ENCODE measurements around the gene SLC30A7.

Gene SLC30A7

DNA sequence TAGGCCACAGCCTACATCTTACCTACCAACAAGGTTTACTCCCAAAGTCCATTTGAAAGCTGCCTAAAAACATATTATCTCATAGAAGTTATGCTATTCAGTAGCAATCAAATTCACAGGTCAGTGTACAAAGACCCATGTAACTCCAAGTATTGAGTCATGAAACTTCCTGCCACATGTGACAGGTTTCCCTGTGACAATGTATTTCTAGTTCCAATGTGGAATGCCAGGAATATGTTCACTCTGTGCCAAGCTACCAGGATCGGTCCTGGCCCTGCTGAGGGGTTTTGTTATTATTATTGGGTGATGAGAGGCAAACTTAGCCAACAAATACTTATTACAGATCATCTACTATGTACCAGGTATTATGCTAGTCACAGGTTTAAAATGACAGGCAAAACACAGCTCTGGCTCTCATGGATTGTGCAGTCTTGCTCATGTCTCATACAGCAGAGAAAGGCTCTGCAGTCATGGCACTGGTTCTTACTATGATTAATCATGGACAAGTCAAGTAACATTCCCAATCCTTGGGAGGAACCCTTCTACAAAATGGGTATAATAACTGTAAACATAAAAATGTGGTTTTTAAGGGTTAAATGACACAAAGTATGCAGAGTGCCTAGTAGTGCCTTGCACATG, 107.2 kb downstream of the SLC30A7 start:
- H3K36me3 Mint-ChIP-seq (ENCODE audit: low read depth), result peaks cover 63% of the 10 kb centered on the region
- no peak overlapping the region for H3K4me3 Mint-ChIP-seq
- no peak overlapping the region for H3K27ac Mint-ChIP-seq
- H3K9me3 Mint-ChIP-seq, result no peaks in the 10 kb centered on the region
- no peaks in the 10 kb centered on the region for H3K27me3 Mint-ChIP-seq
- H3K4me1 Mint-ChIP-seq (ENCODE audit: low read depth), result peaks cover 55% of the 10 kb centered on the region

DNA sequence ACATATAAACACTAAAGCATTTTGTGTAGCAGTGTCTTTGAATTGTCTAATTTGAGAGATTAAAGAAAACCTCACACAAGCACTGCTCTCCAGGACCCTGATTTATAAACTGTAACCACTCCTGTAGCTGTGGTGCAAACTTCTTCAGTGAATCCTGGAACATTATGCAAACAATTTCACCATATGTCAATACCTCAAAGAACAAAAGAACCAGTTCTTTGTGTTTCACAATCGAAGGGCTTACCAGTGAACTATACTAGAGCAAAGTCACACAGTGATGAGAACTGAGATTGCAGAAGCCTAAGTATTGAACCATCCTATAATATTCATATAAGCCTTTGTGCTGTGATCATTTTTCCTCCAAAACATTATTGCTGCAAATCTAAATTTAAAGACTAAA, 108.2 kb downstream of the SLC30A7 start:
- peaks cover 55% of the 10 kb centered on the region for H3K4me1 Mint-ChIP-seq (ENCODE audit: low read depth)
- H3K36me3 Mint-ChIP-seq (ENCODE audit: low read depth), result peaks cover 63% of the 10 kb centered on the region
- no peak overlapping the region for H3K4me3 Mint-ChIP-seq
- H3K9me3 Mint-ChIP-seq, result no peaks in the 10 kb centered on the region
- H3K27ac Mint-ChIP-seq, result no peak overlapping the region
- no peaks in the 10 kb centered on the region for H3K27me3 Mint-ChIP-seq

DNA sequence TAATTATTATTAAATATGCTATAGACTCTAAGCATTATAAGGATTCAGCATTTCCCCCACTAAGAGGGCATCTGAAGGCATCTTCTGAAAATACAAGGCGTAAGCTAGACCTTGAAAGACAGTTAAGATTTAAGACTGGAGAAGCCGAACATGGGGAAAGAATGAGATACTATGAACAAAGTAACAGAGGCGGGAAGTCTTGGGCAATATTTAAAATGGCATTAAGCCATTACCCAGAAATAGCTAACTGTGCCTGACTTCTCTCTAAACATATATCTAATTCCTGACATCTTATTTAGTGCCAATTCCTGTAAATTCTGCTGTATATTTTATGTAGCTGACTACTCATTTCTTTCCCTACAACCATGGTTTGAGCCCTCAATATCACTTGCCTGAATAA, 108.8 kb downstream of the SLC30A7 start:
- no peak overlapping the region for H3K27ac Mint-ChIP-seq
- peaks cover 66% of the 10 kb centered on the region for H3K36me3 Mint-ChIP-seq (ENCODE audit: low read depth)
- peaks cover 55% of the 10 kb centered on the region for H3K4me1 Mint-ChIP-seq (ENCODE audit: low read depth)
- no peaks in the 10 kb centered on the region for H3K9me3 Mint-ChIP-seq
- no peak overlapping the region for H3K4me3 Mint-ChIP-seq
- no peaks in the 10 kb centered on the region for H3K27me3 Mint-ChIP-seq

DNA sequence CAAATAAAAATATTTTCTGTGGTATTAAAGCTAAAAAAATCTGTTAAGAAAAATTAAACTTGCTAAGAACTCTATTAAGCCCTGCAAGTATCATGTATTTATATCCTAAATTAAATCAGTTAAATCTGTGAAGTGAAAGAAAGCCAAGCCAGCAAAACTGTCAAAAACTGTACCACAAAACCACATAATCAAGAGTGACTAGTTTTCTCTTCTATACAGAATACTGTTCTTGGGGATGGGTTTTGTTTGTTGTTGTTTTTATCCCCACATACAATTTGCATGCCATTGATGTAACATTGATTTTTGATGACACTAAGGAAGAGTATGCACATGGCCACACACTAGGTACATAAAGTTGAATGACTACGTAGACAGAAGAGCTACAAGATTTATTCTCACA, 109.3 kb downstream of the SLC30A7 start:
- peaks cover 3% of the 10 kb centered on the region for H3K9me3 Mint-ChIP-seq
- H3K27me3 Mint-ChIP-seq, result no peaks in the 10 kb centered on the region
- peaks cover 67% of the 10 kb centered on the region for H3K36me3 Mint-ChIP-seq (ENCODE audit: low read depth)
- H3K4me1 Mint-ChIP-seq (ENCODE audit: low read depth), result peaks cover 55% of the 10 kb centered on the region
- no peak overlapping the region for H3K4me3 Mint-ChIP-seq
- no peak overlapping the region for H3K27ac Mint-ChIP-seq

DNA sequence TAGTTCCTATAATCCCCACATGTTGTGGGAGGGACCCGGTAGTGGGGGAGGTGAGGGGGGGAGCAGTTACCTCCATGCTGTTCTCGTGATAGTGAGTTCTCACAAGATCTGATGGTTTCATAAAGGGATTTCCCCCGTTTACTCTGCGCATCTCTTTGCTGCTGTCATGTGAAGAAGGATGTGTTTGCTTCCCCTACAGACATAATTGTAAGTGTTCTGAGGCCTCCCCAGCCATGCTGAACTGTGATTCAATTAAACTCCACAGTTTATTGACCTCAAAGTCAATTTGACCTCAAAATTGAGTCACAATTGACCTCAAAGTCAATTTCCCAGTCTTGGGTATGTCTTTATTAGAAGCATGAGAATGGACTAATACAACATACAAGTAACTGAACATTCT, 110.0 kb downstream of the SLC30A7 start:
- Mint-ChIP-seq H3K36me3 (ENCODE audit: low read depth) (peaks cover 67% of the 10 kb centered on the region), H3K4me3 (peak overlapping the region; percentile 24), H3K27ac (peak overlapping the region; percentile 78)

DNA sequence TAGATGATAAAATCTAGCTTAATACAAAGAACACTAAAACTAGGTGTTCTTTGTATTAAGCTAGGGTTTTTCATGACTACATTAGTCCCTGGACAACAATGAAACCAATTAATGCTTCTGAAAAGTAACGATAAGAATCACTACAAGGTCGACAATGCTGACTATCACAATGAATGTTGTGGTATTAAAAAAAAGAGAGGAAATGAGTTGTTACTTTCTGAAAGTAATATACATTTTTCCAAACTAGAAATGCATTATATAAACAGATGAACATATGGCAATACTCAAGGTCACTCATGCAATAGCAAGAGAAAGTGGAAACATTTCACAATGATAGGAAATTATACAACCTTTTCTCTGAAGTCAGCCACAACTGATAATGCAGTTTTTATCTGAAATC, 110.7 kb downstream of the SLC30A7 start:
- Mint-ChIP-seq H3K27me3 (no peaks in the 10 kb centered on the region), H3K4me1 (ENCODE audit: low read depth) (peaks cover 55% of the 10 kb centered on the region), H3K9me3 (peaks cover 10% of the 10 kb centered on the region), H3K36me3 (ENCODE audit: low read depth) (peaks cover 62% of the 10 kb centered on the region), H3K27ac (peak overlapping the region; percentile 78), H3K4me3 (peak overlapping the region; percentile 34)

More for the DNA sequence above, 110.0 kb downstream of the SLC30A7 start:
- no peaks in the 10 kb centered on the region for H3K27me3 Mint-ChIP-seq
- H3K9me3 Mint-ChIP-seq, result peaks cover 10% of the 10 kb centered on the region
- H3K4me1 Mint-ChIP-seq (ENCODE audit: low read depth), result peaks cover 55% of the 10 kb centered on the region

DNA sequence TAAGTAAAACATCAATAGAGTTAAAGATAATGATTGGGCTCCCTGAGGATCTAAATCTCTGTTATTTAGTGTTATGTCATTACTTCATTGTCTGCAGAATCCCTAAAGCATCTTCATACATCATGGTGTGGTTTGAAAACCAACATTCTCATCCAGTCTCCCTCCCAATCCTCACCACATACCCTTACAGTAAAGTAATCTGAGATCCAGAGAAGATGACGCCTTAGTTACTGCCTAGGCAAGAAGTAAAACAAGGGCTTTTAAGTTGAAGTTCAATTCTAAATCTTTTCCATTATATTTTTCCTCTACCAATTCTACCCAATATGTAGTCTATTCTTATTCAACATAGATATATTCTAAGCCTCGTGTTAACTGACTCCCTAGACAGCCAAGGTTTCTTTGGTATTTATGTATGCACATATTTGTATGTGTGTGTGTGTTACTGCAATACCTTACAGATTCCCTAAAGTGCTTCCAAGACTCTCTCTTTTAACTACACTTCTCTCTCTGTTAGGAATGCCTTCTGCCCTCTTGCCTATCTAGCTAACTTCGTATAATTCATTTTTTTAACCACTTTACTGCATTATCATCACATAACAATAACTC, 112.4 kb downstream of the SLC30A7 start:
- Mint-ChIP-seq H3K4me1 (ENCODE audit: low read depth) (peaks cover 40% of the 10 kb centered on the region), H3K4me3 (no peak overlapping the region)

DNA sequence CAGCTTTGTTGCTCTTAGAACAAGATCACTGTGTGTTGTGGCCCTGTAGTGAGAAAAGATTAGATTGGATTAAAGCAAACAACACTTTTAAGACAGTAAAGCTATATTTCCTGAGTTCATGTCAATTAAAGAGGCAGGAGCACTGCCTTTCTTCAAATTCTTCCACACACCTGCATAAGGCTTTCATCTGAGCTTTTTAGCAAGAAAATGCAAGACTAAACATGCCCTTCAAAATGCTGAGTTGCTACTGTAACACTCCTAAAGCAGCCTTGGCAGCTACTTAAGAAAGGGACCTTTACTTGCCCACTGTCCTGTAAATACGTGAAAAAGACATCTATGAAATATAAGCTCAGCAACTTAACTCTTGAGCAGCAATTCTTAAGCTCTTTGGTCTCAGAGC, 117.9 kb downstream of the SLC30A7 start:
- Mint-ChIP-seq H3K36me3 (ENCODE audit: low read depth) (peaks cover 82% of the 10 kb centered on the region), H3K4me3 (no peak overlapping the region), H3K4me1 (ENCODE audit: low read depth) (peaks cover 13% of the 10 kb centered on the region), H3K27me3 (no peaks in the 10 kb centered on the region), H3K9me3 (peaks cover 10% of the 10 kb centered on the region), H3K27ac (no peak overlapping the region)

More for the DNA sequence above, 112.4 kb downstream of the SLC30A7 start:
- H3K9me3 Mint-ChIP-seq, result peaks cover 10% of the 10 kb centered on the region
- H3K27me3 Mint-ChIP-seq, result no peaks in the 10 kb centered on the region
- H3K36me3 Mint-ChIP-seq (ENCODE audit: low read depth), result peaks cover 65% of the 10 kb centered on the region
- H3K27ac Mint-ChIP-seq, result no peak overlapping the region

DNA sequence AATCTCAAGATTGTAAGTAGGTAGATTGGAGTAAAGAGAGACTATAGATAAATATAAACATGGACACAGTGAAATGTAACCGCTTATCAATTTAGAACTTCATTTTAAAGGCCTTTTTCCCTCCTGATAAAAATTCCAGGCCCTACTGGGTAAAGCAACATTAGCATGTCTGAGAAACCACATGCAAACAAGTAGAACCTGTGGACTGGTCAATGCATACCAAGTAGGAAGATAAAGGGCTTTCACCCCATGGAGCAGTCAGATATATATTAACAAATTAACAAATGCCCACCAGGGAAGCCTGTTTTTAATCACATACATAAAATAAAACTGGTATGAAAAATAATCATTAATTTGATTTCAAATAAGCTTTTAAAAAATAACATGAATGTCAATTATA, 121.6 kb downstream of the SLC30A7 start:
- Mint-ChIP-seq H3K9me3 (no peaks in the 10 kb centered on the region), H3K27ac (no peak overlapping the region), H3K4me1 (ENCODE audit: low read depth) (peaks cover 41% of the 10 kb centered on the region), H3K36me3 (ENCODE audit: low read depth) (peaks cover 88% of the 10 kb centered on the region), H3K27me3 (no peaks in the 10 kb centered on the region), H3K4me3 (no peak overlapping the region)

DNA sequence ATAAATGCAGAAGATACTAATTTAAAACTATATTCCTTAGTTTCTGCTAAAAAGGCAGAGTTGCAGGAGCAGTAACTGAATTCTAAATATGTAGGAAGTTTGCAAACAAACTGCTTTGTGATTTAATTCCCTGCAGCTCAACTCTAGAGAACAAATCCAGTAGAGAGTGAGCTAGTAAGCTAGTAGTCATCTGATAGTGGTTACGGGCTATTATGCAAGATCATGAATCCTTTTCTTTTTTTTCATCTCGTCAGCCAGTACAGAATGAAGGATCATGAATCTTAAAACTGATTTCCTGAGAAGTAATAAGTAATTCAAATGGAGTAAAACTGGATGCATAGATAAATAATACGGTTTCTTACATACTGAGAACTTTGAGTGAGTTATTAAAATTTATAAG, 126.4 kb downstream of the SLC30A7 start:
- H3K4me1 Mint-ChIP-seq (ENCODE audit: low read depth), result peaks cover 66% of the 10 kb centered on the region
- H3K9me3 Mint-ChIP-seq, result no peaks in the 10 kb centered on the region
- no peaks in the 10 kb centered on the region for H3K27me3 Mint-ChIP-seq
- H3K4me3 Mint-ChIP-seq, result peak overlapping the region; percentile 3
- peaks cover 73% of the 10 kb centered on the region for H3K36me3 Mint-ChIP-seq (ENCODE audit: low read depth)
- H3K27ac Mint-ChIP-seq, result no peak overlapping the region

DNA sequence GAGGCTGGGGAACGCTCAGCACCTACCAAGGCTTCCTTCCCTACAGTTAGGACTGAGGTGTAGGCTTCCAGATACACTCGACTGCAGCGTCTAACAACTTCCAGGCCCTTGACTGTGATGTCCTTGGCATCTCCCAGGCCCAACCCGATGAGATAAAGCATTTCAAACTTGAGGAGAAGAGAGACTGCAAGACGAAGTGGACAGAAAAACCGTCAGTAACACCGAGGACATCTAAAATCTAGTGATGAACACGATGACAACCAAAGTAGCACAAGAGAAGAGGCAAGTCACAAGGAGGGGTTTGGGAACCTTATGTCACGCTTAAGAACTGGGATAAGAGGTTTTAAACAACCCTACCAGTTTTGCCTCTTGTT, 129.4 kb downstream of the SLC30A7 start:
- Mint-ChIP-seq H3K4me3 (peak overlapping the region; percentile 99), H3K27me3 (no peaks in the 10 kb centered on the region), H3K9me3 (no peaks in the 10 kb centered on the region), H3K36me3 (ENCODE audit: low read depth) (peaks cover 80% of the 10 kb centered on the region), H3K4me1 (ENCODE audit: low read depth) (peaks cover 81% of the 10 kb centered on the region), H3K27ac (peak overlapping the region; percentile 98)

DNA sequence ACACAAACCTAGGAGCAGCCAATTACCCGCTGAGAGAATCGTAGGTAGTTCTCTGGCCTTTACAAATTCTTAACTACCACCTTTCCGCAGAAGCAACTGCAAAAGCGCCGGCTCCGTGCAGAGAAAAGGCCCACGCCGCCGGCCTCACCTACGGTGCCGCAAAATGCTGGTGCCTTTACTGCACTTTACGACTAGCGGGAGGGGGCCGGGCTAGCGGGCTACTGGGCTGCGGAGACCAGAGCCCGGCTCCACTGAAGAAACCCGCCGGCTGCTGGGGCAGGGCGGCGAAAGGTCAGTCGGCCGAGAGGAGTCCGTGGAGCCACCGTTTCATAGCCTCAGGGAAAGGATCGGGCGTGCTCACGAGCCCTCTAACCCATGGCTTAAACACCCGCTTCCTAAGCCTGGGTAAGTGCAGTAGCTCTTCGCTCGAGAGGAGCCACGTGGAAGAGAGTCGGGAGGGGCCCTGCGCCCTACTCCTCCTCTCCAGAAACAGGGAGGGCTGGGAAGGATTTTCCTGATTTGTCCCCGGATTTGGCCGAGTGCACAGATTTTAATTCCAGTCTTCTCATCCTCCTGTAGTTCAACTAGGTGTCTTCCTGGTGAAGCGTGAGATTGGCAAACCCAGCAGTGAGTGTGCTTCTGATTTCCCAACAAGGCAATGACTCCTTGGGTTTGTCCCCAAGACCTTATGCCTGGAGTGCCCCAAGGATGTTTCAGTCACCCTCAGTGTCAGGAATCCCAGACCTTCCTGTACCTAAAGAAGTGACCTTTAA, 130.0 kb downstream of the SLC30A7 start, which contains the start of gene DPH5:
Gene DPH5 (minus strand): TSS at position 128 of the 773 bp plus-strand sequence. CDS start 341 bp downstream, outside the sequence.
- Mint-ChIP-seq H3K4me3 (peak within 1 kb of the TSS; percentile 99), H3K4me1 (ENCODE audit: low read depth) (peaks cover 80% of the 10 kb centered on the region), H3K9me3 (no peaks in the 10 kb centered on the region), H3K27ac (peak within 1 kb of the TSS; percentile 98), H3K27me3 (no peaks in the 10 kb centered on the region), H3K36me3 (ENCODE audit: low read depth) (peaks cover 78% of the 10 kb centered on the region)

DNA sequence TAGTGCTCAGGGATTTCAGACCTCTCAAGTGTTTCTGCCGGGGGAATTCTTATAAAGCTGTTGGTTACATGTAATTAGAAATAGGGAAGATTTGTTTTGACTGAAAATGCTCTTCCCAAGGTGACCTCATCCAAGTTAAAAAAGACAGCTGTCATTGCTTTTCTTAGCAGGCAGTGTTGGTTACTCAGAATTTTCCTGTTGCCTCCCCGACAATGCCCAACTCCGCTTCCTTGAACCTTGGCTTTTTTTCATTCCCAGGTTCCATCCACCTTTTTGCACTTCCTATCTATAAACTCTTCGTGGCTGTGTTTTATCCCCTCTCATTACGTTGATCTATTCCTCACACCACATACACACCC, 130.5 kb downstream of the SLC30A7 start:
- Mint-ChIP-seq H3K4me1 (ENCODE audit: low read depth) (peaks cover 82% of the 10 kb centered on the region), H3K27ac (peak overlapping the region; percentile 98), H3K27me3 (no peaks in the 10 kb centered on the region), H3K4me3 (peak overlapping the region; percentile 99), H3K9me3 (no peaks in the 10 kb centered on the region), H3K36me3 (ENCODE audit: low read depth) (peaks cover 77% of the 10 kb centered on the region)

DNA sequence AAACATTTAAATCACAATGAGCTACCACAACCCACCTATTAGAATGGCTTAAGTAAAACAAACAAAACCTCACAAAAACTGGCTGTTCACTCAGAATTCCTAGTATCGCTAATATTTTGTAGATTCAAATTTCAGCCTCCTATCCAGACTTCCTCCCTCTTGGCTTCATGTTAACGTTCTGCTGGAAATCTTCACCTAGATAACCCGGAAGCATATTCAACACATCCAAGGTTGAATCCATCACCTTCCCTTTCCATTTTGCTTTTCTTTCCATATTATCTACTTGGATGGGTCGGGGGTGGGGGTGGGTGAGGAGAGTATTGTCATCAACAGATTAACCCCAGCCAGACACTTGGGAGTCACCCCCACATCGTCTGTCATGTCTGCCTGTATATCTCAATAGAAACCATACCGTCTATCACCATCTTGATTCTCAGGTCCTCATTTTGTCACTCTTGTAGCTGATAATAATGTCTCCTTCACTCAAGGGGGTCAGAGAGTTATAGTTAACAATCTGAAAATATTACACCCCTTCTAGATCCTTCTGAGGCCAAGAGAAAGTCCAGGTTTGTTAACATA, 131.4 kb downstream of the SLC30A7 start:
- H3K36me3 Mint-ChIP-seq (ENCODE audit: low read depth), result peaks cover 76% of the 10 kb centered on the region
- peaks cover 82% of the 10 kb centered on the region for H3K4me1 Mint-ChIP-seq (ENCODE audit: low read depth)
- peak overlapping the region; percentile 99 for H3K4me3 Mint-ChIP-seq
- H3K27me3 Mint-ChIP-seq, result no peaks in the 10 kb centered on the region
- H3K27ac Mint-ChIP-seq, result peak overlapping the region; percentile 38
- H3K9me3 Mint-ChIP-seq, result no peaks in the 10 kb centered on the region

DNA sequence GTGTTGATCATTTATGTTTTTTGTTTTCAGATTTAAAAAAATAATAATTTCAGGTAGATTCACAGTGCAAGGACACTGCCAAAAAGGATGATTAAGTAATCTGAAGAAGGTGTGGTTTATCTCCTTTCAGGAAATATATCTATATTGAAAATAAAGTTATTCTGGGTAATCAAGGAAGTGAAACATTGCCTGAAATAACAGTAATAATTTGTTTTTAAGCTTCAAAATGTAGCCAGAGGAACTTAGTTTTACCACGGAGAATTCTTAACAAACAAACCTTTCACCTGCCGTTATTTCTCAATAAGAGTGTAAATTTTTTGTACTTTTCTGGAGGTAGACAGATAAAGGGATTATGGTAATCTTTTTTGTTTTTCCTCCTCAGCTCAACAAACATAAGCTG, 132.6 kb downstream of the SLC30A7 start:
- Mint-ChIP-seq H3K4me3 (peak overlapping the region; percentile 99), H3K36me3 (ENCODE audit: low read depth) (peaks cover 73% of the 10 kb centered on the region), H3K27ac (no peak overlapping the region), H3K4me1 (ENCODE audit: low read depth) (peaks cover 74% of the 10 kb centered on the region), H3K9me3 (no peaks in the 10 kb centered on the region), H3K27me3 (no peaks in the 10 kb centered on the region)
